Activated T-helper 1 cell treated with anti-CD3 and anti-CD28 coated beads, Interleukin-2, amount 50 U/mL, for 16 hours (primary cell): ENCODE data around the gene ZNF280D.
"Not testable (repeated sequence)": the region's sequence is repeated elsewhere in the genome, so short reads cannot be mapped to it uniquely, and the experiment has no call there.

Experiments used
- DNase-seq, 2 donors: peaks; one replicate each; pipeline ENCODE4 v3.0.0-alpha.2; 2020; ENCODE audit warnings: low read depth in 1 of 2, low spot score in 1 of 2

ZNF280D gene, protein sequence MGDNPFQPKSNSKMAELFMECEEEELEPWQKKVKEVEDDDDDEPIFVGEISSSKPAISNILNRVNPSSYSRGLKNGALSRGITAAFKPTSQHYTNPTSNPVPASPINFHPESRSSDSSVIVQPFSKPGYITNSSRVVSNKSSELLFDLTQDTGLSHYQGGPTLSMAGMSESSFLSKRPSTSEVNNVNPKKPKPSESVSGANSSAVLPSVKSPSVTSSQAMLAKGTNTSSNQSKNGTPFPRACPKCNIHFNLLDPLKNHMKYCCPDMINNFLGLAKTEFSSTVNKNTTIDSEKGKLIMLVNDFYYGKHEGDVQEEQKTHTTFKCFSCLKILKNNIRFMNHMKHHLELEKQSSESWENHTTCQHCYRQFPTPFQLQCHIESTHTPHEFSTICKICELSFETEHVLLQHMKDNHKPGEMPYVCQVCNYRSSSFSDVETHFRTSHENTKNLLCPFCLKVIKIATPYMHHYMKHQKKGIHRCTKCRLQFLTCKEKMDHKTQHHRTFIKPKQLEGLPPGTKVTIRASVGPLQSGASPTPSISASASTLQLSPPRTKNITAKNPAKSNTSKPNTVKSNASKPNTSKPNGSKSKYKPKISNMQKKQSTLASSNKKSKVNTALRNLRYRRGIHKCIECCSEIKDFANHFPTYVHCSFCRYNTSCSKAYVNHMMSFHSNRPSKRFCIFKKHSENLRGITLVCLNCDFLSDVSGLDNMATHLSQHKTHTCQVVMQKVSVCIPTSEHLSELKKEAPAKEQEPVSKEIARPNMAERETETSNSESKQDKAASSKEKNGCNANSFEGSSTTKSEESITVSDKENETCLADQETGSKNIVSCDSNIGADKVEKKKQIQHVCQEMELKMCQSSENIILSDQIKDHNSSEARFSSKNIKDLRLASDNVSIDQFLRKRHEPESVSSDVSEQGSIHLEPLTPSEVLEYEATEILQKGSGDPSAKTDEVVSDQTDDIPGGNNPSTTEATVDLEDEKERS

DNA sequence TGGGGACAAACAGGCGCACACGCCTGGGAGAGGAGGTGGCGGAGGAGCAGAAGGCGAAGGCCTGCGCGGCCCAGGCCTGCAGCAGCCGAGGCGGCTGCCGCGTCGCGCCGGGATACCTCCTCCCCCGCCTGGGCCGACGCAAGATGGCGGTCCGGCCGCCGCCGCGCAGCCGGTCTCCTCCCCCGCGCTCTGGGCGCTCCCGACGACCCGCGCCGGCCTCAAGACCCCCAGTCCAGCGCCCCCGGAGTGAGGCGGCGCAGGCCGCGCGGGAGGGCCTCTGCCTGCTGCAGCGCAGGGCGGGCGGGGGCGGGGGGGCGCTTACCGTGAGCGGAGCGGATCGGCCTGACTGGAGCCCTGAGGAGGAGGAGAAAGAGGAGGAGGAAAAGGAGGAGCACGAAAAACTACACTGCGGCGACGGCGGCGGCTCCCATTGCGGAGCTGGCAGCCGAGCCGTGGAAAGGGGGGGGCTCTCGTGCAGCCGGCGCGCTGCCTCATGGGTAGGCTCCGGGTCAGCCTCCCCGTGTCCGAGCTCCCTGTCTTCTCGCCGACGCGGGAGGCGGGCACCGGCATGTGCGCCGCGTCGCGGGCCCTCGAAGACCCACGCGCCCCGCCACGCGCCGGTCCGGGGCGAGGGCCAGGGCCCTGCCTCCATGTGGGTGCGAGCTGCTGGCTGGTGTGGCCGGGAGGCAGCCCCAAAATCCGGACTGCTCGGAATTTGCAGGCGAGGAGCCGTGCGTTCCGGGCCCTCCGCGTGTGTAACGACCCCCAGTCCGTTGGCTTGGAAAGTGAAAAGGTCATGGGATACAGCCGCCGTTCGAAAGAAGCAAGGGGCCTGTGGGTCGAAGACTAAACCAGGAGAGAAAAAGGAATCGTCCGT, at the start of gene ZNF280D:
ZNF280D (minus strand) TSS at position 374 of the 877 bp plus-strand sequence. CDS start 26,400 bp downstream, outside the sequence.
- peak; percentile 58 to 68 for DNase-seq

DNA sequence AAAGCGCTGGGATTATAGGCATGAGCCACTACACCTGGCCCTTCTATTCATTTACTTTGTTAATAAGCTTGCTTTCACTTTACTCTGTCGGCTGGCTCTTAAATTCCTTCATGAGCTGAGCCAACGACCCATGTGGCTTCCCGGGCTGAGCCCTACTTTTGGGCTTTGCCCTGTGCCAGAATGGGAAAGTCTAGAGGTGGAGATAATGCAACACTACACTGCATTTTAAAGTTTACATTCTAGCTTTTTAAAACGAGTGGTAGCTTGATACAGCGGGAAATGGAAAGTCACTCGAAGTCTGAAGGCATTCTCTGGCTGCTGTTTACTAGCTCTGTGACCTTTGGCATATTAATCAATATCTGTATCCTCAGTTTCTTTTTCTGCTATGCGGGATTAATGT, 49.0 kb upstream of the ZNF280D start:
- DNase-seq: no peak

DNA sequence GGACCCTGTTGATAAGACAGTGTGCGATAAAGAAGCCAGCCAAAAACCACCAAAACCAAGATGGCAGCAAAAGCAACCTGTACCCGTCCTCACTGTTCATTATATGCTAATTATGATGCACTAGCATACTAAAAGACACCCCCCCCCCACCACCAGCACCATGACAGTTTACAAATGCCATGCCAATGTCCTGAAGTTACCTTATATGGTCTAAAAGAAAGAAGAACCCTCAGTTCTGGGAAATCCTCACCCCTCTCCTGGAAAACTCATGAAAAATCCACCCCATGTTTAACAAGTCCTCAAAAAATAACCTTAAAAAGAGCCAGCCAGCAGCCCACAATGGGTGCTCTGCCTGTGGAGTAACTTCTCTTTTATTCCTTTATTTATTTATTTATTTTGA, 48.4 kb upstream of the ZNF280D start:
- no peak for DNase-seq

DNA sequence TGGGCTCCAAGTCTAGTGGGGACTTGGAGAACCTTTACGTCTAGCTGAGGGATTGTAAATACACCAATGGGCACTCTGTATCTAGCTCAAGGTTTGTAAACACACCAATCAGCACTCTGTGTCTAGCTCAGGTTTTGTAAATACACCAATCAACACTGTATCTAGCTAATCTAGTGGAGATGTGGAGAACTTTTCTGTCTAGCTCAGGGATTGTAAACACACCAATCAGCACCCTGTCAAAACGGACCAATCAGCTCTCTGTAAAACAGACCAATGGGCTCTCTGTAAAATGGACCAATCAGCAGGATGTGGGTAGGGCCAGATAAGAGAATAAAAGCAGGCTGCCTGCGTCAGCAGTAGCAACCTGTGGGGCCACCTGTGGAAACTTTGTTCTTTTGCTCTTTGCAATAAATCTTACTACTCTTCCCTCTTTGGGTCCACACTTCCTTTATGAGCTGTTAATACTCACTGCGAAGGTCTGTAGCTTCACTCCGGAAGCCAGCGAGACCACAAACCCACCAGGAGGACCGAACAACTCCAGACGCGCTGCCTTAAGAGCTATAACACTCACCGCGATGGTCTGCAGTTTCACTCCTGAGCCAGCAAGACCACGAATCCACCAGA, 46.9 kb upstream of the ZNF280D start:
- DNase-seq: not testable (repeated sequence)

DNA sequence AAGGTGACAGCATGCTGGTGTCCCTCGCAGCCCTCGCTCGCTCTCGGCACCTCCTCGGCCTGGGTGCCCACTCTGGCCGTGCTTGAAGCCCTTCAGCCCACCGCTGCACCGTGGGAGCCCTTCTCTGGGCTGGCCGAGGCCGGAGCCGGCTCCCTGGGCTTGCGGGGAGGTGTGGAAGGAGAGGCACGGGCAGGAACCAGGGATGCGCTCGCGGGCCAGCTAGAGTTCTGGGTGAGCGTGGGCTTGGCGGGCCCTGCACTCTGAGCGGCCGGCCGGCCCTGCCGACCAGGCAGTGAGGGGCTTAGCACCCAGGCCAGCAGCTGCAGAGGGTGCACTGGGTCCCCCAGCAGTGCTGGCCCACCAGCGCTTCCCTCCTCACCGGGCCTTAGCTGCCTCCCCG, 46.1 kb upstream of the ZNF280D start:
- not testable (repeated sequence) for DNase-seq

DNA sequence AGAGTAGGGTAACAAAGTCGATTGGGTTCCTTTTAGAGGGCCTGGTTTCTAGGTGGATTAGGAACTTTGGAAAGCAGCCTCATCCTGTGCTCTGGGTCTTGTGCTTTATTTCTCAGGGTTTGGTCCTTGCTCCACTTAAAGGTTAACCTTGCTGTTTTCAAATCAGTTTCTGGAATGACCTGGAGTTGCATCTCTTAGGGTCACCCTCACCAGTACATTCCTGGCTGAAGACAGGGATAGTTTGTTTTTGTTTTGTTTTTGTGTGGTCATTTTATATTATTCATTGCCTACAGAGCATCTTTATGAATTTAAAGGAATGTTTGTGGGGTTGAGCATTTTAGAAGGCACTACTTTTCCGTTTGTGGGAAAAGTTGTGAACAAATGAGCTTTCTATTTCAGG, 45.5 kb upstream of the ZNF280D start:
- no peak for DNase-seq

DNA sequence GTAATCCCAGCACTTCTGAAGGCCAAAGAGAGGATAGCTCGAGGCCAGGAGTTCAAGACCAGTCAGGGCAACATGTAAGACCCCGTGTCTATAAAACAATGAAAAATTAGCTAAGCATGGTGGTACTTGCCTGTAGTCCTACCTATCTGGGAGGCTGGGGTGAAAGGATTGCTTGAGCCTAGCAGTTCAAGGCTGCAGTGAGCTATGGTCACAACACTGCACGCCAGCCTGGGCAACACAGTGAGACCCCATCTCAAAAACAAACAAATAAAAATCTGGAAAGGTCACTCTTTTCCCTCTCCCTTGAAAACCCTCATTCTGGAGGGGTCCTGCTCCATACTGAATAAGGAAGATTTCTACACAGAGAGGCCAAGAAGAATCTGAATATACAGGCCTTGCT, 43.5 kb upstream of the ZNF280D start:
- DNase-seq: no peak

DNA sequence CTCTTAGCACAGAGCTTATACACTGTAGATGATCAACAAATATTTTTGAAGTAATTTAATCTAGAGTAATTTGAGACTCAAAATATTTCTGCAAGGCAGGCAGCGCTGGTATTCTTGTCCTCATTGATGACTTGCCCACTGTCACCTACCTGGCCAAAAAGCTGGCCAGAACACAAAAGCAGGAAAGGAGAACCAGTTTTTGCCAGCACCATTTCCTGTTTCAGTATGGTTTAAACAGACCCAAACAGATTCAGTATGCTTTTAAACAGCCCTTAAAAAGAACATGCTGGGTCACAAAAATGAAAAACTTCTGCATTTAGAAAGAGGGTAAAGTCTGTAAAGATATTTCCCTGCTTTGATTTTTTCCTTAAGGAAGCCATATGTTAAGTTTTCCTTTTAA, 42.3 kb upstream of the ZNF280D start:
- no peak for DNase-seq

DNA sequence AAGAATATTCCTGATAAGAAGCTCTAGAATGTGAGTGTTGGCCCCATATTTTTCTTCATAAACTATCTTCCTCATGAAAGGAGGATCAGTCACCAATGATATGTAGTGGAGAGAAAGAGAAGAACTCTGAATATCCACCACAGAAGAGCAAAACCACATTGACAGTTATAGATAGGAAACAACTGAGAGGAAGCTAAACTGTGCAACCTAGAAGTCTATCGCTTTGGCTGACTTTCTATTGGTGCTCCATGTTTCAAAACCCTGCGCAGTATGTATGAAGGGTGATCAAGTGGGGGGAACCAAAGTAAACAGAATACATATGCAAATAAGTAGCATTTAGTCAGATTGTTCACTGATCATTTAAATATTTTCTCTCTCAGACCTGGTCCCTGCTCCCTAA, 41.0 kb upstream of the ZNF280D start:
- DNase-seq: no peak

DNA sequence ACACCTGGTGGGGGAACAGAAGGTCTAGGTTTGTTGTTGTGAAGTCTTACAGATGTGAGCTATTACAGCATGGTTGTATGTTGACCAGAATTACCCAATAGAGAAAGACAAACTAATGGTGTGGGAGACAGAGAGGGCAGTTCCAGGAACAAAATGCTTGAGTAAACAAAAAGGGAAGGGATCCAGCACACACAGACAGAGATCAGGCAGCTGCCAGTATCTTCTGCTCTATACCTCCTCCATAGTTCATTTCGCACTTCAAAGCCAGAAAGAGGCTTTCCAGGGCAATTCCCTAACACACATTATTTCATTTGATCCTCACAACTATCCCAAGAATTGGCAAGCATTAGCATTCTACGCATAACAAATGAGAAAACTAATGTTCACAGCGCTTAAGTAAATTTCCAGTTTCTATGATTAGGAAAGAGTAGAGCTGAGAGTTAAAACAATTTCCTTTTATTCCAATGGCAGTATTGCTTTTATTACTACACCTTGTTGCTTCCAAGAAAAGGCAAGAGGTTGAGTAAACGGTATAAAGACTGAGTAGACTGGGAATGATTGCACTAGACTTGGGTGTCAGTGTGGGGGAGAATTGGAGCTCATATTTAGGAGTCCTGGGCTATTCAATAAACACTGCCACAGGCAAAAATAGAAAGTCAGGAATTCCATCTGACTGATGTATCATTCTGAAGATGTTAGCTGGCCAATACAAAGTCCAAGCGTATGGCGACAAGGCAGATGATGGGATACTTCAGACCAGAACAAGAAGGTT, 39.7 kb upstream of the ZNF280D start:
- no peak for DNase-seq

DNA sequence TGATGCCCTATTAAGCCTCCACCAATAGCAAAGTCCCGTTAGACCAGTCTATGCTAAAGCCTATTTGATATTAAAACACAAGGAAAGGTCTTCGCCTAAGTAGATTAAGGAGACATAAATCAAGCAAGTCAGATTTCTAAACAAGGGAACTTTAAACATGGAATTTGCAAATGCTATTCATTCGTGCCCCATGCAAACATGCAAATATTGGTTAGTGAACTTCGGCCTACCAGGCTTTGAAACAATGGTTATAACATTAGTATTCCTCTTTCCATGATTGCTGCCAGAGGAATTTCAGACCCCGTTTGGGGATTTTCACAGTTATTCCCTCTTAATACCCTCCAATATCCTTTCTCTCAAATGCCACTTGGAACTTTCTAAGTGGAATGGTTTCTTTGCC, 36.9 kb upstream of the ZNF280D start:
- no peak for DNase-seq

DNA sequence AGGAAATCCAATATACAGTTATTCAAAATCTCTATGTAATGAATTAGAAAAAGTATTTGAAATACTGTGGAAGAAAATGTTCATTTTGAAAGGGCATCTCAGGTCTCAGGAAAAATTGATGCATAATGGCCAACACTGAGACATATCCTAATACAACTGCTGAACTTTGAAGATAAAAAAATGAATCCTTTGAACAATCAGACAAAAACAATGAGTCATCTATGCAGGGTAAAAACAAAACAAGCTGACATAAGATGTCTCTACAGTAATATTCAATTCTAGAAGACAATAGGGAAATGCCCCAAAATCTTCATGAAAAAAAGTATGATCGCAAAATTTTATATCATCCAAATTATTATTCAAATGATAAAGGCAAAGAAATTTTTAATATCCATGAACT, 34.0 kb upstream of the ZNF280D start:
- no peak for DNase-seq

DNA sequence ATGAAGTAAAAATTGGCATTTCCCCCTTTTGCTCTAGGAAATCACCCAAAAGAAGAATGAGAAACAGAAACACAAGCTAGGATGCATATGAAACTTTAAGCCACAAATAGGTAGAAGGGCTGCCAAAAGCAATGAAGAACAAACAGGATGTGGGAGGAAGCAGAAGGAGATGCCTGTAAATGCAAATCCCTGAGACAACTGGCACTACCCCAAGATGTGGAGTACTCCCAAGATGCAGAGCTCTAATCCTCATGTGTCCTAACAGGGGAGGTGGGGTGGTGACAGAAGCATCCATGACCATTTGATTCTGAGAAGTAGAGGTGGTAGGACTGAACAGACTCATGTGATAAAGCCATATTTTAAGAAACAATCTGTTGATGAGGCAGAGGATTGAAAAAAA, 31.9 kb upstream of the ZNF280D start:
- no peak for DNase-seq

DNA sequence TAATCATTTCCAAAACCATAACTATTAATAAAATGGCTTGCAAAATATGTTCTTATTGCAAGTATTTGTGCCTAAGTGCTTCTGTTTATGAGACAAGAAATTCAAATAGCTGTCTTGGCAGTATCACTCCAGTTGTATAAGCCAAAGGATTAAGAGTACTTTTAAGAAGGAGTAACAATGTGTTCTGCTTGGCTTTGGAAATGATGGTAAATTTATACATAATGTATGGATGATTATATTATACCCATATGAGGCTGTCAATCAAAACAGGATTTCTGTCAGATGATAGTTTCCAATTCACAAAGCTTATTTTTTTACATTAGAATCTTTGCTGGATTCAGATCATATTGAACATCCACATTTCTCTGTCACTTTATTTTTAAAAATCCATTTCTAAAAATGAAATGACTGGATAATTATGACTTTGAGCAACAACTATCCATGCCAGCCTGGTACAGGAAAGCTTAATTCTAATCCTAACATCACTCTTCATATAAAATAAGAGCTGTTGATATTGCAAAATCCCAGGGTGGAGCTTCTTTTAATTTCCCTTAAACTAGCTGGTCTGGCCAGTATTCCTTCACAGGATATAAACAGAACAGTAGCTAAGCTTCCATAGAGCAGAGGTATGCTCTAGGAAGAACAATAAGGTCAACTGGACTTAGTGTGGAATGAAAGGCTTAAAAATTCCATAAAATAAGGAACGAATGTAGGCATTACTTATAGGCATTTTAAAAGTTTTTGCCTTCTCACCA, 30.0 kb upstream of the ZNF280D start:
- DNase-seq: no peak

DNA sequence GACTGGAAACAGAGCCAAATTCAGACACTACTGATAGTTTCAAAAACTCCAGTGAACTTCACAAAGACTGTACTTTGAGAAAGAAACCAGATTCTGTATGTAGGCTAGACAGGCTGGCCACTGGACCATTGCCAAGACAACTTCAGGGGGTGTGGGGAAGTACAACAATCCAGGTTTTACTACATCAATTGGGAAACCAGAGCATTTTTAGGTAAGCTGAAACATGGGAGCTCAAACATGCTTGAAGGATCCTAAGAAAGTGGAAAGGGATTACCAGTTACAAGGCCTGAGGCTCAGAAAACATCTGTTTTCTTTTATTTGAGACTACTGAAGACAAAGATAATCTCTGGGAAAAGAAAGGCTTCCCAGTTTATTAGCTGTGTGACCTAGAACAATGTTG, 26.9 kb upstream of the ZNF280D start:
- DNase-seq: no peak

DNA sequence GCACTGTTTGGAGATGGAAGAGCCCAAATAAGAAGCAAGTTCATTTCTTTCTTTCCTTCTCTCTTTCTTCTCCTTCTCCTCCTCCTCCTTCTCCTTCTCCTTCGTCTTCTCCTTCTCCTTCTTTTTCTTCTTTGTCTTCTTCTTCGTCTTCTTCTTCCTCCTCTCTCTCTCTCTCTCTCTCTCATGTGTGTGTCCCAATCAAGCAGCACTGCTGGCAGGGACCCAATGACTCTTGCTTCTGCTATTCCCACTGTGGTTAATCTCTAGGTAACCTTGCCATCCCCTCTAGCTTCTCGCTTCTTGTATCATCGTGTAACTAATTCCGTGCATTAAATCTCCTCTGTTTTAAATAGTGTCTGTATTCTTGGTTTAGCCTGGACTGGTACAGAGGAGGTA, 26.1 kb upstream of the ZNF280D start:
- DNase-seq: no peak

DNA sequence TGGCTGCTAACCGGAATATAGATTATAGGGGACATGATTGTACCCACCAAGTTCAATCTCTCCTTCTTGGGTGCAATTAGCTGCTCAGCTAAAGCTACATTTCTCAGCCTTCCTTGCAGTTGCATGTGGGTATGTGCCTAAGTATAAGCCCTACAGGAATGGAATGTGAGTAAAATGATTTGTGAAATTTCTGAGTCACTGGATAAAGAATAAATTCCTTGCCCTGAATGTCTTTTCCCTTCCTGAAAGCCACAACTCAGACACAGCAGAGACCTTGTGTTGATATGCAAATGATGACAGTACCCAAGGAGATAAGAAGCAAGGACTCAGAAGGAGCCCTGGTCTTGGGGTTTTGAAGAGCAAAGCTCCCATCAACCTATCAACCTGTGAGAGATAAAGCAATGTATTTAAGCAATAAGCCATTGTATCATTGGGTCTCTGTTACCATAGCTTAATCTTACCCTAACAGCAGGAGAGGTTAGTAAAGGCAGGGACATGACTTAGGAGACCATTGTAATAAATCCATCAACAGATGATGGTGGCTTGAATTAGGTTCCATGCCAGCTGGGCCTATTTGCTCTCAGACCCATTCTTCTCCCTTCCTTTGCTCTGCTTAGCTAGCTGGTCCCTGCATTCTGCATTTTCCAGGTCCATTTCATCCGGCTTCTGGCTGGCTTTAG, 25.6 kb upstream of the ZNF280D start:
- DNase-seq: no peak

DNA sequence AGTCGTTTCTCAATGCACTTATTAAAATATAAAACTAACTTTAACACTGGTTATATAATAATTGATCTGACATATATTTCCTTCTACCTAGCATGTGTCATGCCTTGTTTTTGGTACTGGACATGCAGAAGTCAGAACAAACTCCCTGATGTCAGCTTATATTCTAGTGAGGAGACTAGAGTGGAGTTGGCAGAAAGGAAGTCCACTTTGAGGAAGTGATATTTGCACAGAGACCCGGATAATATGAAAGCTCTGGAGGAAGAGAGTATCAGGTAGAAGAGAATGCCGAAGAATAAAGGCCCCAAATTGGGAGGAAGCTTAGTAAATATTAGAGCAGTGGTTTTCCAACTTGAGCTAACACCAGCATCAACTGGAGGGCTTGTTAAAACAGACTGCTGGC, 24.6 kb upstream of the ZNF280D start:
- DNase-seq: no peak
